Ovary (tissue), 3 donors: Measurements from ENCODE around the gene NCR3LG1.

Source experiments
- EP300 ChIP-seq: sonication (generic); formaldehyde crosslinking; IDR thresholded peaks from one replicate; pipeline ENCODE4 v1.6.1; 2017; ENCODE audit warnings: antibody characterized with exemption
- POLR2A ChIP-seq: fragments of 450-650 bp; IDR thresholded peaks from one replicate; pipeline ENCODE4 v1.6.1; 2017; ENCODE audit warnings: antibody characterized with exemption, mild to moderate bottlenecking, moderate library complexity
- TF ChIP-seq, protein P1 (sequence below), 3 donors: fragments of 450-650 bp in 2 of 3; fragments of 200-600 bp in 1 of 3; IDR thresholded peaks; one replicate each; pipeline versions ENCODE4 v1.5.1 to v1.8.0; 2016 to 2022; ENCODE audit warnings: antibody characterized with exemption in 3 of 3, mild to moderate bottlenecking in 1 of 3
- donor health status: DM: no; HTN: no; CAD: no.

DNA sequence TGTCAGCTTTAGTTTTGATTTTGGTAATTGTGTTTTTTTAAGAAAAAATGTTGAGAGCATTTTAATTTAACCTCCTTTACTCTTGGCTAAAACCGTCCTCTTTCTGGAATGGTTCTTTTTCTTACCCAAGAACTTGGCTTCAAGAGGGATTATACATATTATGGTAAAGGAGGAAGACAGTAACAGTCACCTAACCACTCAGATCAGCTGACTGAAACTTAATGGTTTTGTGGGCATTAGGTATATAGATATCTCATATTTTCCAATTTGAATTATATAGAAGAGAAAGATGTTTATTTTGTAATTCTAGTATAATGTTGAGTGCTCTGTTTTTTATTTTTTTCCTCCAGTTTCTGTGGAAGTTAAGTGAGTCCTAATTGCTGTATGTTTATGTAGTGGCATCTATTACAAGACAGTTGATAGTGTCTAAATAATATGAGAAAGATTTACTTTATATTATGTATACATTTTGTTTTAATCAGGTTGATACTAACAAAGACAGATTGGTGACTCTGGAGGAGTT, 36.6 kb upstream of the NCR3LG1 start:
- no peak for TF ChIP-seq POLR2A
- TF ChIP-seq, protein P1, sequence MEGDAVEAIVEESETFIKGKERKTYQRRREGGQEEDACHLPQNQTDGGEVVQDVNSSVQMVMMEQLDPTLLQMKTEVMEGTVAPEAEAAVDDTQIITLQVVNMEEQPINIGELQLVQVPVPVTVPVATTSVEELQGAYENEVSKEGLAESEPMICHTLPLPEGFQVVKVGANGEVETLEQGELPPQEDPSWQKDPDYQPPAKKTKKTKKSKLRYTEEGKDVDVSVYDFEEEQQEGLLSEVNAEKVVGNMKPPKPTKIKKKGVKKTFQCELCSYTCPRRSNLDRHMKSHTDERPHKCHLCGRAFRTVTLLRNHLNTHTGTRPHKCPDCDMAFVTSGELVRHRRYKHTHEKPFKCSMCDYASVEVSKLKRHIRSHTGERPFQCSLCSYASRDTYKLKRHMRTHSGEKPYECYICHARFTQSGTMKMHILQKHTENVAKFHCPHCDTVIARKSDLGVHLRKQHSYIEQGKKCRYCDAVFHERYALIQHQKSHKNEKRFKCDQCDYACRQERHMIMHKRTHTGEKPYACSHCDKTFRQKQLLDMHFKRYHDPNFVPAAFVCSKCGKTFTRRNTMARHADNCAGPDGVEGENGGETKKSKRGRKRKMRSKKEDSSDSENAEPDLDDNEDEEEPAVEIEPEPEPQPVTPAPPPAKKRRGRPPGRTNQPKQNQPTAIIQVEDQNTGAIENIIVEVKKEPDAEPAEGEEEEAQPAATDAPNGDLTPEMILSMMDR (IDR thresholded peaks at IDR 0.05), result no peak
- no peak for TF ChIP-seq EP300
